ENCODE results near the gene PSMB3.
A peak's percentile ranks its signal among the peaks of the same experiment; 100 is the strongest.

PSMB3 gene

DNA sequence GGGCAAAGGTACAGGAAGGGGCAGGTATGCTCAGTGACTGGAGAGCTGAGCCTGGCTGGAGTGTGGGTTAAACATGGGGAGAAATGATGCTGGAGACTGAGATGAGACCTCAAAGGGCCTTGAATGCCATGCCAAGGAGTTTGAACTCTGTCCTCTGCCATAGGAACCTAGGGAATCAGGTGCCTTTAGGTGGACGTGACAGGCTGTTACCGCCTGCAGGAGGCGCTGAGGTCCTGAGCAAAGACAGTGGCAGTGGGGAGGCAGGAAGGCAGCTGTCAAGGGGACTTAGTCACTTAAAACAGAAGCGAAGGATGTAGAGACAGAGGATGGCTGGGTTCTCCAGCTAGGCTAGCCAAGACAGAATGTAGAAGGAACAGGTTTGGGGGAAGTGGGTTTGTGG lies 9.1 kb downstream of the PSMB3 start:
- TF ChIP-seq, protein P1, sequence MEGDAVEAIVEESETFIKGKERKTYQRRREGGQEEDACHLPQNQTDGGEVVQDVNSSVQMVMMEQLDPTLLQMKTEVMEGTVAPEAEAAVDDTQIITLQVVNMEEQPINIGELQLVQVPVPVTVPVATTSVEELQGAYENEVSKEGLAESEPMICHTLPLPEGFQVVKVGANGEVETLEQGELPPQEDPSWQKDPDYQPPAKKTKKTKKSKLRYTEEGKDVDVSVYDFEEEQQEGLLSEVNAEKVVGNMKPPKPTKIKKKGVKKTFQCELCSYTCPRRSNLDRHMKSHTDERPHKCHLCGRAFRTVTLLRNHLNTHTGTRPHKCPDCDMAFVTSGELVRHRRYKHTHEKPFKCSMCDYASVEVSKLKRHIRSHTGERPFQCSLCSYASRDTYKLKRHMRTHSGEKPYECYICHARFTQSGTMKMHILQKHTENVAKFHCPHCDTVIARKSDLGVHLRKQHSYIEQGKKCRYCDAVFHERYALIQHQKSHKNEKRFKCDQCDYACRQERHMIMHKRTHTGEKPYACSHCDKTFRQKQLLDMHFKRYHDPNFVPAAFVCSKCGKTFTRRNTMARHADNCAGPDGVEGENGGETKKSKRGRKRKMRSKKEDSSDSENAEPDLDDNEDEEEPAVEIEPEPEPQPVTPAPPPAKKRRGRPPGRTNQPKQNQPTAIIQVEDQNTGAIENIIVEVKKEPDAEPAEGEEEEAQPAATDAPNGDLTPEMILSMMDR (conservative IDR thresholded peaks at IDR 0.05): no peak
- TF ChIP-seq ZFX (IDR thresholded peaks at IDR 0.05): no peak
- H3K27ac ChIP-seq: no peak overlapping the region

DNA sequence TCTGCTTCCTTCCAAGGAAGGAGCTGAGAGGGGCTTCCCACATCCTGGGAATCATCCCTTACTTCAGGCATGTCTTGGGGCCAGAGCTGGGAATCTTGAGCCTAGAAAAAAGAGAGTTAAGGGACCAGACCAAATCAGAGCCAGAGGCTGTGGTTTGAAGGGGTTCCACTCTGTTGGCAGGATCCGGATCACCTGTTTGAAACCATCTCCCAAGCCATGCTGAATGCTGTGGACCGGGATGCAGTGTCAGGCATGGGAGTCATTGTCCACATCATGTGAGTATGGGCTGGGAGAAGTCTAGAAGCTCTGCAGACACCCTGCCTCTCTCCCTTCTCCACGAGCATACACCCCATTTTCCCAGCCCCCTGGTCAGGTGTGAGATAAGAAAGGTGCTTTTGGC lies 9.7 kb downstream of the PSMB3 start:
- TF ChIP-seq, protein P1 (conservative IDR thresholded peaks at IDR 0.05): no peak
- no peak for TF ChIP-seq ZFX (IDR thresholded peaks at IDR 0.05)
- no peak overlapping the region for H3K27ac ChIP-seq

DNA sequence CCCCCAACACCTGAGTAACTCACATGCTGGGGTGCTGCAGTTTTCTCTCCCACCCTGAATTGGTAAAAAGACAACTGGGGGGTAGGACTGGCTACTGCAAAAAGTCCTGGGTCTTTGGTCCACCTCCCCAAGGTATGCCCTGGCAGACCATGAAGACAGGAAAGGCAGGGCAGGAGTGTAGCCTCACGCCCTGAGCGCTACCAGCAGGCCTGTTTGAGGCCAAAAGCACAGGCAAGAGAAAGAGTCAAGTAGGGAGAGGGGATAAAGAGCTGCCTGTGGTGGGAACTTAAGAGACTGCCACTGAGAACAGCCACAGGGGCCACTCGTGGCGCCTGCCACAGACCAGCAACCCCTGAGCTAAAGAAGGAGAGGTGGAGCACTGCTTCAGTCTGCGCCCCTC lies 13.8 kb downstream of the PSMB3 start:
- TF ChIP-seq, protein P1 (conservative IDR thresholded peaks at IDR 0.05): no peak
- TF ChIP-seq ZFX (IDR thresholded peaks at IDR 0.05): no peak
- no peak overlapping the region for H3K27ac ChIP-seq

DNA sequence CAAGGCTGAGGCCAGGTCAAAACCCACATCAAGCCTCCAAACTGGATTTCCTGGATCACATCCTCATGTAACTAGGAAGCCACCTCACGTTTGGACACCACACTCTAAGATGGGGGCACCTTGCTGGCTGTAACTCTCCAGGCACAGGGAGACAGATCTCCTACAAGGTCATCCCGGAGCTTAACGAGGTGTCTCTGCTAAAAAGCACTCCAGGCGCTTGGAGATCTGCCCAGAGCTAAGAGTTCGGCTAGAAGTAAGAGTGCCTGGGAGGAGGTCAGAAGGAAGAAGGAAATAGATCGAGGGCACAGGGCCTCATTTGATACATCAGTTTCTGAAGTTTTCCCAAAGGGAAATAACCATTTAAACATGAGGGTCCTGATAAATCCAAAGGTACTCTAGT lies 15.9 kb downstream of the PSMB3 start:
- peak overlapping the region; percentile 57 for H3K27ac ChIP-seq
- TF ChIP-seq, protein P1 (conservative IDR thresholded peaks at IDR 0.05): no peak
- TF ChIP-seq ZFX (IDR thresholded peaks at IDR 0.05): no peak

DNA sequence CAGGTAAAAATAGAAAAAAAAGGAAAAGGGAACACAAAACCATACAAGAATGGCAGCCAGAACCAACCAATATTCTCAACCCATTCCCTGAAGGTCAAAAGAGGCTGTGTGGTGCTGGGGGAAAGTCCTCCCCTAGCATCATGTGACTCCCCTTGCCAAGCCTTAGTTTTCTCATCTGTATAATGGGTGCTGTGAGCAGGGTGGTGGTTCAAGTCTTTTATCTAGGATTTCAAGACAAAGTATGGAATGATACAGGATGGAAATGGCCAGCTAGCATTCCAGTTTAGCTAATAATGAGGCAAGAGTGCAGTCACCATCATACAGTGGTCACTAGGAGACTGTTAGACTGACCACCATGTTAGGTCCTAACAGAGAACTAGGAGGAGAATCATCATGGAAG lies 20.7 kb downstream of the PSMB3 start:
- TF ChIP-seq, protein P1 (conservative IDR thresholded peaks at IDR 0.05): no peak

DNA sequence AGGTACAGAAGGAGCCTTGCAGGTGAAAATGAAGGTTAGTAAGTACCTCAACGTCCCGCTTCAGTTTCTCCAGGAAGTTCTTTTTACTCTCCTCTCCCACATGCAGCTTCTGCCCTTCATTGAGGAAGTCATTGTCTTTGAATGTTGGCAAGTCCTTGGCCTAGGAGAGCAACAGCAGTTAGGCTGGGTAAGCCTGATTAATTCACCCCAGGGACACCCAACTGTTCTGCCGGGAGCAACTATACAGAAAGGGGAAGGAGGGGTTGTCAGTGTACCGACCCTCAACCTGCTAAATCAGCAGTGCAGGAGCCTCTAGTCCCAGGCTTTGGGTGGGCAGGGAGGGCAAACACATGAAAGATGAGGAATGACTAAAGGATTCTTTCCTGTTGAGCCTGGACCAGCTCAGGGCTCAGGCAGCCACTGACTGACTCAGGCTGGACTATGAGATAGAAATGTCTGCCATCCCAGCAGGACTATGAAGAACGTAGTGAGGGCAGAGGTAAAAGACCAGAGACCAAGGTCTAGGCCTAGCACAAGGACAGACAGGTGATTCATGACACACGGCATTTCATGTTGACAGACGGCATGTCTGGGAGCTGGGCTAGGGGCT lies 25.2 kb downstream of the PSMB3 start:
- TF ChIP-seq, protein P1 (conservative IDR thresholded peaks at IDR 0.05): no peak
- no peak for TF ChIP-seq ZFX (IDR thresholded peaks at IDR 0.05)
- H3K27ac ChIP-seq: no peak overlapping the region

More for the DNA sequence above, 20.7 kb downstream of the PSMB3 start:
- no peak overlapping the region for H3K27ac ChIP-seq

DNA sequence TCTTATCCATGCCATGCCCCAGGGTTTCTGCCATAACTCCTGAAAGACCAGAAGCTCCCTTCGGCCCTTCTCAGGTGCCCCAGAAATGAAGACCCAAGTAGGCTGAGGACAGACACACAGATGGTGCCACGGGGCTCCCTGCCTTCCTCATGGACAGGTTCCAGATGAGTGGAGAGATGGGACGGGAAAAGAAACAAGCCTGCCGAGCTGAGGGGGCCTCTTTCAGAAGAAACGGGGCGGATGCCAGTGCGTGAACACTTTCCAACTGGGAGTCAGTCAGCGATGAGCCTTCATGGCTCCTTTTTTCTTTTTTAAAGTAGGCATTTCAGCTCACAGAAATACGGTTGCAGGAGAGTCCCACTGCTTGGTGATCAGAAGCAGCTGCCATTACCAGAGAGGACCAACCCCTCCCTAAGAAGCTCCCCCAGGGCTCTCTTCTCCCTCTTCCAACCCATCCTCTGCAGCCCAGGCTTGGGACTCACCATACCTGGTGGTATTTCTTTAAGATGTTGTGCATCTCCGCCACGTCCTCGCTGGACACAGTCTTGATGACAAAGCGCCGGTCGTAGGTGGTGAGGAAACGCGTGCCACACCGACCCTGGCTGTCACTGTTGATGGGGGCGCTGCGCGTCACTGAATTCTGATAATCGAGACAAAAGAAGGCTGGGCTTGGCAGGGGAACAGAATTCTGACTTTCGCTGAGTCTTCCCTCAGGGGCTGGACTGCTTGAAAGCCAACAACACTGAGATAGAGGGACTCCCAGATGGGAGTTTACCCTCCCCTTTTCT lies 27.6 kb downstream of the PSMB3 start:
- no peak overlapping the region for H3K27ac ChIP-seq
- TF ChIP-seq, protein P1 (conservative IDR thresholded peaks at IDR 0.05): no peak
- no peak for TF ChIP-seq ZFX (IDR thresholded peaks at IDR 0.05)

All from C4-2B (cell line).